Bronchial epithelial cell (primary cell): ENCODE results near the gene VWA5B1. TPM values are rescaled to one million over a fixed set of nuclear protein-coding genes. Genes with fewer than 3 reads are reported as not detected.

Experiments used
- DNase-seq: peaks from one replicate; pipeline ENCODE4 v3.0.0-alpha.2; 2010; ENCODE audit warnings: low read depth
- FAIRE-seq: peaks from 2 replicates; lab custom pipeline; 2011; peaks lifted over from hg19 to GRCh38; lab: Jason Lieb, UNC
- H3K27me3 ChIP-seq: 2 replicates; pipeline ENCODE4 v1.5.1; 2011; ENCODE audit warnings: low read length; ENCODE audit not compliant: control insufficient read depth, insufficient read depth
- H3K36me3 ChIP-seq: 2 replicates; pipeline ENCODE4 v1.5.1; 2011; ENCODE audit warnings: low read length; ENCODE audit not compliant: control insufficient read depth, insufficient read depth
- H3K4me3 ChIP-seq: 2 replicates; pipeline ENCODE4 v1.5.1; 2011; ENCODE audit warnings: mild to moderate bottlenecking, low read depth, low read length, control low read depth
- total RNA-seq: library from RNA; depleted of rRNA; stranded (reverse); fragments of >200 nt; gene quantifications from 2 replicates; pipeline ENCODE4 v1.2.1, GENCODE V29; 2014
- TF ChIP-seq, protein P1 (sequence below): IDR thresholded peaks from 2 replicates; pipeline ENCODE4 v1.5.1; 2011; ENCODE audit warnings: mild to moderate bottlenecking, moderate library complexity, low read length, control low read depth, inconsistent platforms; ENCODE audit not compliant: insufficient read depth, severe bottlenecking

Gene VWA5B1
- total RNA-seq, 1 donor from 2014 or later, result not detected

DNA sequence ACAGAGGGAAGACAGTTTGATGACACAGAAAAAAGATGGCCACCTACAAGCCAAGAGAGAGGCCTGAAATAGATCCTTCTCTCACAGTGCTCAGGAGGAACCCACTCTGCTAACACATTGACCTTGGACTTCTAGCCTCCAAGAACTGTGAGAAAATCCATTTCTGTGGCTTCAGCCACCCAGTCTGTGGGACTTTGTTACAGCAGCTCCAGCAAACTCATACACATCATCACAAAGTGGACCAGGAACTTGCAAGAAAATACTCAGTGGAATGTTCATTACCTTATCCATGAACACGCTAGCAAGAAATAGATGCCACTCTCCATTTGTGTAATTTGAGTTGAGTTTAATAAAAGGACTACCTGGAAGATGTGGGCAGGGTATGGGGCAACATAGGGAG lies 38.1 kb upstream of the VWA5B1 start:
- DNase-seq (no peak), FAIRE-seq (peak; percentile 62)
- TF ChIP-seq, protein P1, sequence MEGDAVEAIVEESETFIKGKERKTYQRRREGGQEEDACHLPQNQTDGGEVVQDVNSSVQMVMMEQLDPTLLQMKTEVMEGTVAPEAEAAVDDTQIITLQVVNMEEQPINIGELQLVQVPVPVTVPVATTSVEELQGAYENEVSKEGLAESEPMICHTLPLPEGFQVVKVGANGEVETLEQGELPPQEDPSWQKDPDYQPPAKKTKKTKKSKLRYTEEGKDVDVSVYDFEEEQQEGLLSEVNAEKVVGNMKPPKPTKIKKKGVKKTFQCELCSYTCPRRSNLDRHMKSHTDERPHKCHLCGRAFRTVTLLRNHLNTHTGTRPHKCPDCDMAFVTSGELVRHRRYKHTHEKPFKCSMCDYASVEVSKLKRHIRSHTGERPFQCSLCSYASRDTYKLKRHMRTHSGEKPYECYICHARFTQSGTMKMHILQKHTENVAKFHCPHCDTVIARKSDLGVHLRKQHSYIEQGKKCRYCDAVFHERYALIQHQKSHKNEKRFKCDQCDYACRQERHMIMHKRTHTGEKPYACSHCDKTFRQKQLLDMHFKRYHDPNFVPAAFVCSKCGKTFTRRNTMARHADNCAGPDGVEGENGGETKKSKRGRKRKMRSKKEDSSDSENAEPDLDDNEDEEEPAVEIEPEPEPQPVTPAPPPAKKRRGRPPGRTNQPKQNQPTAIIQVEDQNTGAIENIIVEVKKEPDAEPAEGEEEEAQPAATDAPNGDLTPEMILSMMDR, result no peak
- no peaks in the 10 kb centered on the region for H3K27me3 ChIP-seq
- H3K36me3 ChIP-seq, result no peaks in the 10 kb centered on the region
- no peak overlapping the region for H3K4me3 ChIP-seq

DNA sequence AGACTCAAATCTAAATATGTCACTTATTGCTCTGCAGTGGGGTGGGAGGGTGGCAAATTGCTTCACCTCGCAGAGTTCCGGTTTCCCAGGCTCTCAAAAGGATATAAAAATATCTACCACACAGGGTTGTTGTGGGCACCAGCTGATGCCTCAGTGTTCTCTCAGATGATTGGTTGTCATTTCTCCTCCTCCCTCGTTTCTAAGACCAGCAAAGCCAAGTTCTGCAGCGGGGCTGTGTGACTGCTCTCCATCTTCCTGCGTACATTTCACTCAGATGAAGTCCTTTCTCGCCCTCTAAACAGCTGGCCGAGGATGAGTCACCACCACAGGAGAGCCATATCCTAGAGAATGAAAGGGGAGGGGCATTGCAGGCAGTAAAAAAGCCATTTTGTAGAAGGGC lies 35.0 kb upstream of the VWA5B1 start:
- Histone ChIP-seq H3K36me3 (no peaks in the 10 kb centered on the region), H3K4me3 (no peak overlapping the region), H3K27me3 (no peaks in the 10 kb centered on the region)
- TF ChIP-seq, protein P1, result no peak
- peak; percentile 18 for DNase-seq
- no peak for FAIRE-seq

DNA sequence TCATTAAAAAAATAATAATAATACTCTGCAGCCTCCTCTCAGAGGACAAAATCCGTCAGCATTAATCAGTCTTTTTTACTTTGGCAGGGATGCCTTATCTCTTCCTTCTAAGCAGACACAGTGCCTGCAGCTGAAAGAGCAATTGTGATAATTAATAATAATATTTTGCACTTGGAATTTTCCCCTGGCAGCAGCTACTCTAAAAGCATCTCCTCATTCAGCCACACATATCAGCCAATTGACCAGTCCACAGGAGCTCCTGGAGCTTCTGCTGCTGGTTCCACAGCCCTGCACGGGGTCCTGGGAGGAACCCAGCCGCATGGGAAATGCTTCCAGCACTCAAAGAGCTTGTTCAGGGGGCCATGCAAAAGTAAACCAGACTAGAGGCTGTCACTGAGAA lies 31.0 kb upstream of the VWA5B1 start:
- DNase-seq, result no peak
- no peak for FAIRE-seq
- Histone ChIP-seq H3K27me3 (no peaks in the 10 kb centered on the region), H3K36me3 (no peaks in the 10 kb centered on the region), H3K4me3 (no peak overlapping the region)
- TF ChIP-seq, protein P1, result no peak

DNA sequence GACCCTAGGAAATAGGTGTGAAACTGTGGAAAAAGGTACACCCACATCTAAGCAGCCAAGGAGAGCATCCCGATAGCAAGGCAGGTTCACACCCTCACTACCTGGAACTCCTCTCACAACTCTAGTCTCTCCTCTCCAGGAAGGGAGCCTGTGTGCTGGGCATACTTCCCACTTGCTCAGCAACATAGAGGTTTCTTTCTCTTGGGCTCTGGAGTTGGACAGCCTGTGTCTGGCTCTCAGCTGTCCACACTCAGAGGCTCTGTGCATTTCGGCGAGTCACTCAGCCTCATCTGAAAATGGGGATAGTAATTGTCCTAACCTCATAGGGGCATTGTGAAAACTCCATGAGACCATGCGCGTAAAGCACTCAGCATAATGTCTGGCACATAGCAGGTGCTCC lies 29.6 kb upstream of the VWA5B1 start:
- TF ChIP-seq, protein P1, result no peak
- Histone ChIP-seq H3K36me3 (no peaks in the 10 kb centered on the region), H3K27me3 (no peaks in the 10 kb centered on the region), H3K4me3 (no peak overlapping the region)
- FAIRE-seq (no peak), DNase-seq (no peak)

DNA sequence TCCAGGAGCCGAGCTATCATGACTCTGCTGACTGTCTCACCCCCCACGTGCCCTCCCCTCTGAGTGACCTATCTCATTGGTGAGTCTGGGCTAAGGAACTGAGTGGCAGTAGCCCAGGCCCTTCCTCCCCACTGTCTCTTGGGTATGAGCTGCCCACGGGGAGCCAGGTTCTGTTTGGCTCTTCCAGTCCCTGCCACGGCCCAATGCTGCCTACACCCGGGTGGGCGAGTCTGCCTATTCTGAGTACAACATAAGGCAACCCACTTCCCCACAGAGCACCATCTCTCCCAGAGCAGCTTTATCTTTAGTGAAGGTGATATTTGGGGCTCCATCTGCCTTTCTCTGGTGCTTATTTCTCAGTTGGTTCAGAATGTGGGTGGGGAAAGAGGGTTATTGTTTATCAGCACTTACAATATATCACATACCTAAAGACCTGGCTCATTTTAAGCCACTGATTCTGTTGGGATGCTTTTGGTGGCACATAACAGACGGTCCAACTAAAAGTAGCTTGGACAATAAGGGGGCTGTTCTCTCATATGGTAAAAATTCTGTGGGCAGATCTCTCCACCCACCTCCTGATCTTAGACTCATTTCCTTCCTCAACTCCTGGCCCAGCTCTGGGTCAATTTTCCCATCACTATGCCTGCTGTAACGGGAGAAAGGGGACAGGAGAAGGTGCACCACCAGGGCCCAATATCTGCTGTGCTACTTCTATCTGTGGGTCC lies 27.7 kb upstream of the VWA5B1 start:
- no peak for DNase-seq
- TF ChIP-seq, protein P1, result no peak
- H3K36me3 ChIP-seq, result no peaks in the 10 kb centered on the region
- H3K27me3 ChIP-seq, result no peaks in the 10 kb centered on the region
- H3K4me3 ChIP-seq, result no peak overlapping the region
- no peak for FAIRE-seq

DNA sequence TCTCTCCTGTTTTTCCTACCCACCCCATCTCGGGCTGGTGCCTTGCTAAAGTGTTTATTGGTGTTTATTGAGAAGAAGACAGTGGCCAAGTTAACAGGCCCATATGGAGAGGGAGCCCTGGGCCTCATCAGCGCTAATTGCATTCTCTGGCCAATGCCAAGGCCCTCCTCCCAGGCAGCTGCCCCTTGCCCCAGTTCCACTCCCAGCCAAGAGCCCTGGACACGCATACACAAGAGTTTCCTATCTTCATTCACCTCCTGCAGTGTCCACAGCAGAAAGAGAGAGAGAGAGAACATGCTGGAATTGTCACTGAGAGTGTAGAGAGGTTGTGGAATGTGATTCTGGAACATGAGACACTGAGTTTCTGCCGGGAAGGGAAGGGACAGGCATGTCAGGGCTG lies 25.4 kb upstream of the VWA5B1 start:
- FAIRE-seq (no peak), DNase-seq (no peak)
- Histone ChIP-seq H3K4me3 (no peak overlapping the region), H3K36me3 (no peaks in the 10 kb centered on the region), H3K27me3 (no peaks in the 10 kb centered on the region)
- TF ChIP-seq, protein P1, result no peak
